Germinal center (tissue), 1 donor: ENCODE data around the gene KCTD17.

ENCODE experiments used
- DNase-seq: peaks from one replicate; pipeline ENCODE4 v3.0.0; 2012; ENCODE audit warnings: mixed read lengths, low spot score

The KCTD17 gene

GRCh38 chr22:37105990-37106389 is 54.4 kb downstream of the KCTD17 start:
- no peak for DNase-seq

- DNase-seq: no peak
Measured at GRCh38 chr22:37107816-37108621, 56.5 kb downstream of the KCTD17 start.

GRCh38 chr22:37109242-37109917 is 57.8 kb downstream of the KCTD17 start, which contains the start of gene TMPRSS6:
TSS of gene TMPRSS6 (minus strand) at chr22:37109713. CDS start at chr22:37103417, 6,296 bp downstream.
- DNase-seq: peak; percentile 46

GRCh38 chr22:37111156-37111717 is 59.7 kb downstream of the KCTD17 start:
- no peak for DNase-seq

GRCh38 chr22:37112084-37112728 is 60.7 kb downstream of the KCTD17 start:
- no peak for DNase-seq
